HCT116 (cell line): ENCODE data around the gene AQP7. TPM values are rescaled to one million over a fixed set of nuclear protein-coding genes. Genes with fewer than 3 reads are reported as not detected.

Source experiments
- ATAC-seq: fragments of 200-7000 bp; cut with Tn5 transposase; 2 replicates; pipeline ENCODE4 v1.9.1; 2020; ENCODE audit warnings: mild to moderate bottlenecking, moderate library complexity
- BruUV-seq: library from RNA; stranded (reverse); fragments of 400-500 nt; replicated peaks from 2 replicates; lab custom pipeline; 2021; lab: Mats Ljungman, UMichigan
- CTCF ChIA-PET: fragments of 300-600 bp; sonication (Branson Sonifier 250); formaldehyde crosslinking; loops from one replicate; lab custom pipeline; 2021; ENCODE audit warnings: antibody characterized with exemption; lab: Charles Lee
- POLR2A ChIA-PET: fragments of 300-600, 350-600 bp; sonication (Branson Sonifier 250); formaldehyde crosslinking; loops from one replicate; lab custom pipeline; 2021; ENCODE audit warnings: antibody characterized with exemption; lab: Charles Lee
- RAD21 ChIA-PET, 2 experiments: fragments of 300-600 bp; sonication (Branson Sonifier 250); formaldehyde crosslinking; loops; one replicate each; lab custom pipeline; 2023; ENCODE audit warnings: low total read pairs in 2 of 2; ENCODE audit not compliant: uncharacterized antibody in 2 of 2, unreplicated experiment in 2 of 2, low non-redundant PET in 1 of 2; lab: Charles Lee
- DNase-seq: peaks from one replicate; pipeline ENCODE4 v3.0.0-alpha.2; 2010; ENCODE audit warnings: low read depth, low spot score
- H2AFZ ChIP-seq: fragments of 200-600 bp; shearing (Covaris generic), sonication (generic); 2 replicates; pipeline ENCODE4 v1.6.1; 2017; ENCODE audit warnings: low read depth, mixed run types, mixed read lengths, antibody characterized with exemption, low read length; ENCODE audit not compliant: poor library complexity, severe bottlenecking
- H3K27ac ChIP-seq: 2 replicates; pipeline ENCODE4 v1.5.1; 2012; ENCODE audit warnings: low read depth, low read length
- H3K27me3 ChIP-seq: fragments of 200-600 bp; sonication (generic); 2 replicates; pipeline ENCODE4 v1.6.1; 2016; ENCODE audit warnings: mixed run types, low read length, mixed read lengths; ENCODE audit not compliant: insufficient read depth
- H3K36me3 ChIP-seq, 2 experiments: fragments of 200-500 bp in 1 of 2; fragments of 200-600 bp in 1 of 2; sonication (Bioruptor generic) in 1 of 2; sonication (generic) in 1 of 2; 2 replicates each; pipeline versions ENCODE4 v1.5.1 to v1.6.1; 2014 to 2016; ENCODE audit warnings: low read length in 2 of 2, inconsistent platforms in 1 of 2, mixed read lengths in 1 of 2, mixed run types in 1 of 2; ENCODE audit not compliant: insufficient read depth in 2 of 2, control insufficient read depth in 1 of 2
- H3K4me1 ChIP-seq, 2 experiments: fragments of 200-600 bp in 1 of 2; sonication (generic) in 1 of 2; 2 replicates each; pipeline versions ENCODE4 v1.5.1 to v1.6.1; 2012 to 2017; ENCODE audit warnings: low read length in 2 of 2, inconsistent platforms in 1 of 2, mild to moderate bottlenecking in 1 of 2, mixed read lengths in 1 of 2, mixed run types in 1 of 2, moderate library complexity in 1 of 2; ENCODE audit not compliant: insufficient read depth in 2 of 2, control insufficient read depth in 1 of 2
- H3K4me2 ChIP-seq: fragments of 200-600 bp; sonication (generic); 2 replicates; pipeline ENCODE4 v1.6.1; 2017; ENCODE audit warnings: mixed run types, low read length, mixed read lengths
- H3K4me3 ChIP-seq, 2 experiments: fragments of 200-600 bp in 1 of 2; sonication (generic) in 1 of 2; replicated peaks in 1 of 2; 2 replicates each; pipeline ENCODE4 v1.5.1; 2011 to 2016; ENCODE audit warnings: low read length in 2 of 2, control low read depth in 1 of 2, low read depth in 1 of 2, mild to moderate bottlenecking in 1 of 2, mixed read lengths in 1 of 2, mixed run types in 1 of 2
- H3K79me2 ChIP-seq: fragments of 200-600 bp; sonication (generic); 2 replicates; pipeline ENCODE4 v1.6.1; 2017; ENCODE audit warnings: mild to moderate bottlenecking, mixed run types, low read length, moderate library complexity, mixed read lengths; ENCODE audit not compliant: insufficient read depth
- H3K9ac ChIP-seq: fragments of 200-600 bp; sonication (generic); 2 replicates; pipeline ENCODE4 v1.6.1; 2016; ENCODE audit warnings: low read length, mixed read lengths
- H3K9me2 ChIP-seq: fragments of 200-600 bp; sonication (generic), shearing (Covaris generic); 2 replicates; pipeline ENCODE4 v1.6.1; 2017; ENCODE audit warnings: mixed run types, mild to moderate bottlenecking, moderate library complexity; ENCODE audit not compliant: insufficient read depth
- H3K9me3 ChIP-seq, 2 experiments: fragments of 200-500 bp in 1 of 2; fragments of 200-600 bp in 1 of 2; sonication (Bioruptor generic) in 1 of 2; sonication (generic) in 1 of 2; 2 replicates each; pipeline ENCODE4 v1.6.1; 2014 to 2017; ENCODE audit warnings: low read length in 2 of 2, mixed read lengths in 2 of 2, inconsistent platforms in 1 of 2, low read depth in 1 of 2, mild to moderate bottlenecking in 1 of 2, mixed run types in 1 of 2, moderate library complexity in 1 of 2; ENCODE audit not compliant: control insufficient read depth in 1 of 2, insufficient read depth in 1 of 2
- H4K20me1 ChIP-seq: fragments of 200-600 bp; sonication (generic), shearing (Covaris generic); 2 replicates; pipeline ENCODE4 v1.6.1; 2017; ENCODE audit warnings: mixed run types, mild to moderate bottlenecking, moderate library complexity; ENCODE audit not compliant: insufficient read depth
- CEBPB ChIP-seq: IDR thresholded peaks from 2 replicates; pipeline ENCODE4 v1.6.1; 2012; ENCODE audit warnings: low read depth
- EGR1 ChIP-seq: IDR thresholded peaks from 2 replicates; pipeline ENCODE4 v1.6.1; 2012; ENCODE audit warnings: low read depth
- ELF1 ChIP-seq: IDR thresholded peaks from 2 replicates; pipeline ENCODE4 v1.6.1; 2012; ENCODE audit warnings: low read depth, borderline replicate concordance
- EZH2 ChIP-seq: fragments of 200-600 bp; sonication (generic); IDR thresholded peaks from 2 replicates; pipeline ENCODE4 v1.6.1; 2017; ENCODE audit warnings: antibody characterized with exemption, mixed run types
- EZH2phosphoT487 ChIP-seq: fragments of 200-600 bp; IDR thresholded peaks from 2 replicates; pipeline ENCODE4 v1.6.1; 2018; ENCODE audit warnings: antibody characterized with exemption, borderline replicate concordance
- FOSL1 ChIP-seq: IDR thresholded peaks from 2 replicates; pipeline ENCODE4 v1.6.1; 2012; ENCODE audit warnings: low read depth
- JUND ChIP-seq: IDR thresholded peaks from 2 replicates; pipeline ENCODE4 v1.6.1; 2012
- POLR2AphosphoS5 ChIP-seq: IDR thresholded peaks from 2 replicates; pipeline ENCODE4 v1.6.1; 2011; ENCODE audit warnings: mild to moderate bottlenecking, low read depth, low read length, moderate library complexity
- RAD21 ChIP-seq: IDR thresholded peaks from 2 replicates; pipeline ENCODE4 v1.6.1; 2012; ENCODE audit warnings: low read depth, mild to moderate bottlenecking
- SIN3A ChIP-seq: IDR thresholded peaks from 2 replicates; pipeline ENCODE4 v1.6.1; 2012; ENCODE audit warnings: low read depth
- SP1 ChIP-seq: IDR thresholded peaks from 2 replicates; pipeline ENCODE4 v1.6.1; 2012; ENCODE audit warnings: low read depth
- SRF ChIP-seq: IDR thresholded peaks from 2 replicates; pipeline ENCODE4 v1.6.1; 2012; ENCODE audit warnings: low read depth
- TCF7L2 ChIP-seq: IDR thresholded peaks from 2 replicates; pipeline ENCODE4 v1.7.0; 2011; ENCODE audit warnings: borderline replicate concordance, inconsistent platforms; ENCODE audit not compliant: insufficient read depth, insufficient read length; ENCODE audit errors: extremely low read depth
- YY1 ChIP-seq: IDR thresholded peaks from 2 replicates; pipeline ENCODE4 v1.6.1; 2011; ENCODE audit warnings: low read length, low read depth, moderate library complexity, mild to moderate bottlenecking; ENCODE audit not compliant: insufficient replicate concordance; ENCODE audit errors: extremely low read depth
- ZFX ChIP-seq: fragments of 450-650 bp; IDR thresholded peaks from 2 replicates; pipeline ENCODE4 v1.6.1; 2017
- ZNF274 ChIP-seq: fragments of 200-500 bp; sonication (Bioruptor generic); IDR thresholded peaks from 2 replicates; pipeline ENCODE4 v1.6.1; 2014; ENCODE audit warnings: mild to moderate bottlenecking, low read depth, low read length, inconsistent platforms
- intact Hi-C: fragments of 100-400 bp; cut with micrococcal nuclease; formaldehyde crosslinking; loops from 2 replicates; pipeline ENCODE4 v1.10.0; 2022
- total RNA-seq: library from RNA; stranded (reverse); gene quantifications from one replicate; pipeline ENCODE4 v1.2.1, GENCODE V29; 2021; ENCODE audit not compliant: unreplicated experiment
- TF ChIP-seq, protein P1 (sequence below): IDR thresholded peaks from 2 replicates; pipeline ENCODE4 v1.6.1; 2012; ENCODE audit warnings: low read depth
- TF ChIP-seq, protein P2 (sequence below): IDR thresholded peaks from 2 replicates; pipeline ENCODE4 v1.6.1; 2012
- TF ChIP-seq, protein P3 (sequence below): IDR thresholded peaks from 2 replicates; pipeline ENCODE4 v1.6.1; 2011; ENCODE audit warnings: mild to moderate bottlenecking, low read length, moderate library complexity; ENCODE audit not compliant: insufficient replicate concordance; ENCODE audit errors: extremely low read depth
- TF ChIP-seq, protein P4 (sequence below): IDR thresholded peaks from 2 replicates; pipeline ENCODE4 v1.6.1; 2012

The AQP7 gene
- total RNA-seq, 1 experiment from 2014 or later, result 0.96 TPM

DNA sequence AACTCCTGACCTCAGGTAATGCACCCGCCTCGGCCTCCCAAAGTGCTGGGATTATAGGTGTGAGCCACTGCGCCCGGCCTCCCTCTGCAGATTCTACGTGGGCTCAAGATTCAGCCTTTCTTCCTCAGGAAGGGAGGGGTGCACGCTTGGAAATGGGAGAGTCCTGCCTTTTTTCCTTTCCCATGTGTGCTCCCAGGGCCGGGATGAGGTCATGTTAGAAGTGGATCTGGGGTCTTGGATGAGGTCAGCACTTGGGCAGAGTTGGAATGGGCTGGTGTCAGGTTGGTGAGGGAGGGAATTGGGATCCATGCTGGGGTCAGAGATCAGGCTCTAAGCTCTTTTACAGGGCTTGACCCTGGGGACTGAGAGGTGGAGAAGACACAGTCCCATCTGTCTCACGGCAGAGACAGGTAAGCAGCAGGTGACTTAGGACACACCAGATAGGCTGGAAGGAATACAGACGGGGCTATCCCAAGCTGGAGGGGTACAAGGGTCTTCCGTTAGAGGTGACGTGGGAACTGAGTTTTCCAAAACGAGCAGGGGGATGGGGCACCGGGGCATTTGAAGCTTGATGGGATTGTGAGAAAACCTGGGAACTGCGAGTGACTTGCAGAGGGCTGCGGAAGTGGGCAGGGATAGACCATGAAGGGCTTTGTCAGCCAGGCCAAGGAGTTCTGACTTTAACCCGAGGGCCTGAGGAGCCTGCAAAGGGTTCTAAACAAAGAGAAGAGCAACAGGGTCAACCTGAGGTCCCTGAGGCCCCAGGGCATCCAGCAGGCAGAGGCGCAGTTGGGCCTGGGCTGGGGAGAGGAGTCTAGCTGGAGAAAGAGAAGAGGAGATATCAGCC lies 1.8 kb upstream of the AQP7 start:
- no peak overlapping the region for H3K27ac ChIP-seq
- H2AFZ ChIP-seq, result no peak overlapping the region
- TF ChIP-seq EZH2phosphoT487 (no peak), POLR2AphosphoS5 (no peak), SRF (no peak), YY1 (no peak), FOSL1 (no peak), RAD21 (no peak), CEBPB (no peak), ELF1 (no peak), TCF7L2 (no peak), ZFX (no peak), JUND (no peak), EGR1 (no peak), SIN3A (no peak), EZH2 (no peak), ZNF274 (no peak), SP1 (no peak)
- TF ChIP-seq, protein P1, sequence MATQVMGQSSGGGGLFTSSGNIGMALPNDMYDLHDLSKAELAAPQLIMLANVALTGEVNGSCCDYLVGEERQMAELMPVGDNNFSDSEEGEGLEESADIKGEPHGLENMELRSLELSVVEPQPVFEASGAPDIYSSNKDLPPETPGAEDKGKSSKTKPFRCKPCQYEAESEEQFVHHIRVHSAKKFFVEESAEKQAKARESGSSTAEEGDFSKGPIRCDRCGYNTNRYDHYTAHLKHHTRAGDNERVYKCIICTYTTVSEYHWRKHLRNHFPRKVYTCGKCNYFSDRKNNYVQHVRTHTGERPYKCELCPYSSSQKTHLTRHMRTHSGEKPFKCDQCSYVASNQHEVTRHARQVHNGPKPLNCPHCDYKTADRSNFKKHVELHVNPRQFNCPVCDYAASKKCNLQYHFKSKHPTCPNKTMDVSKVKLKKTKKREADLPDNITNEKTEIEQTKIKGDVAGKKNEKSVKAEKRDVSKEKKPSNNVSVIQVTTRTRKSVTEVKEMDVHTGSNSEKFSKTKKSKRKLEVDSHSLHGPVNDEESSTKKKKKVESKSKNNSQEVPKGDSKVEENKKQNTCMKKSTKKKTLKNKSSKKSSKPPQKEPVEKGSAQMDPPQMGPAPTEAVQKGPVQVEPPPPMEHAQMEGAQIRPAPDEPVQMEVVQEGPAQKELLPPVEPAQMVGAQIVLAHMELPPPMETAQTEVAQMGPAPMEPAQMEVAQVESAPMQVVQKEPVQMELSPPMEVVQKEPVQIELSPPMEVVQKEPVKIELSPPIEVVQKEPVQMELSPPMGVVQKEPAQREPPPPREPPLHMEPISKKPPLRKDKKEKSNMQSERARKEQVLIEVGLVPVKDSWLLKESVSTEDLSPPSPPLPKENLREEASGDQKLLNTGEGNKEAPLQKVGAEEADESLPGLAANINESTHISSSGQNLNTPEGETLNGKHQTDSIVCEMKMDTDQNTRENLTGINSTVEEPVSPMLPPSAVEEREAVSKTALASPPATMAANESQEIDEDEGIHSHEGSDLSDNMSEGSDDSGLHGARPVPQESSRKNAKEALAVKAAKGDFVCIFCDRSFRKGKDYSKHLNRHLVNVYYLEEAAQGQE, result no peak
- TF ChIP-seq, protein P2, sequence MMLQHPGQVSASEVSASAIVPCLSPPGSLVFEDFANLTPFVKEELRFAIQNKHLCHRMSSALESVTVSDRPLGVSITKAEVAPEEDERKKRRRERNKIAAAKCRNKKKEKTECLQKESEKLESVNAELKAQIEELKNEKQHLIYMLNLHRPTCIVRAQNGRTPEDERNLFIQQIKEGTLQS, result no peak
- TF ChIP-seq, protein P3, sequence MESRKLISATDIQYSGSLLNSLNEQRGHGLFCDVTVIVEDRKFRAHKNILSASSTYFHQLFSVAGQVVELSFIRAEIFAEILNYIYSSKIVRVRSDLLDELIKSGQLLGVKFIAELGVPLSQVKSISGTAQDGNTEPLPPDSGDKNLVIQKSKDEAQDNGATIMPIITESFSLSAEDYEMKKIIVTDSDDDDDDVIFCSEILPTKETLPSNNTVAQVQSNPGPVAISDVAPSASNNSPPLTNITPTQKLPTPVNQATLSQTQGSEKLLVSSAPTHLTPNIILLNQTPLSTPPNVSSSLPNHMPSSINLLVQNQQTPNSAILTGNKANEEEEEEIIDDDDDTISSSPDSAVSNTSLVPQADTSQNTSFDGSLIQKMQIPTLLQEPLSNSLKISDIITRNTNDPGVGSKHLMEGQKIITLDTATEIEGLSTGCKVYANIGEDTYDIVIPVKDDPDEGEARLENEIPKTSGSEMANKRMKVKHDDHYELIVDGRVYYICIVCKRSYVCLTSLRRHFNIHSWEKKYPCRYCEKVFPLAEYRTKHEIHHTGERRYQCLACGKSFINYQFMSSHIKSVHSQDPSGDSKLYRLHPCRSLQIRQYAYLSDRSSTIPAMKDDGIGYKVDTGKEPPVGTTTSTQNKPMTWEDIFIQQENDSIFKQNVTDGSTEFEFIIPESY, result no peak
- TF ChIP-seq, protein P4, sequence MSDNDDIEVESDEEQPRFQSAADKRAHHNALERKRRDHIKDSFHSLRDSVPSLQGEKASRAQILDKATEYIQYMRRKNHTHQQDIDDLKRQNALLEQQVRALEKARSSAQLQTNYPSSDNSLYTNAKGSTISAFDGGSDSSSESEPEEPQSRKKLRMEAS, result no peak

More for the DNA sequence above, 1.8 kb upstream of the AQP7 start:
- no peak overlapping the region for H3K4me2 ChIP-seq
- BruUV-seq, result no TSS peak
- H3K9ac ChIP-seq, result no peak overlapping the region
- intact Hi-C loops, result loop anchor here (1.0 to 2.0 kb wide), 3 partner anchors 62 to 319 kb away; no protein-coding TSS in a partner anchor
- H3K79me2 ChIP-seq, result no peaks in the 10 kb centered on the region
- ChIA-PET RAD21 (interaction anchor here (0.9 to 2.6 kb wide), 5 partner anchors 29 to 62 kb away, joined by 3 to 11 read pairs (median 5); no protein-coding TSS in a partner anchor), CTCF (interaction anchor here (0.9 to 3.7 kb wide), 12 partner anchors 11 to 334 kb away, joined by 3 to 53 read pairs (median 4); partner anchors contain the start of gene NOL6), POLR2A (interaction anchor here (1.0 kb wide), 2 partner anchors 56 to 70 kb away, joined by 3 to 5 read pairs; partner anchors contain the start of gene NOL6)
- ATAC-seq (no peak), DNase-seq (no peak)
- H3K9me3 ChIP-seq, result no peaks in the 10 kb centered on the region
- peaks cover 0 to 3% of the 10 kb centered on the region in 2 experiments; a peak in 1 of 4 replicates for H3K4me1 ChIP-seq
- H3K36me3 ChIP-seq, result no peaks in the 10 kb centered on the region
- H3K4me3 ChIP-seq, result no peak overlapping the region
- no peaks in the 10 kb centered on the region for H3K27me3 ChIP-seq
- H4K20me1 ChIP-seq, result no peaks in the 10 kb centered on the region
- no peaks in the 10 kb centered on the region for H3K9me2 ChIP-seq
